HepG2 (cell line): Measurements from ENCODE around the gene ZBTB7B.

Source experiments
- FOXJ3 ChIP-seq: sonication (generic); formaldehyde crosslinking; IDR thresholded peaks from 2 replicates; pipeline ENCODE4 v1.4.0; 2020; ENCODE audit warnings: missing genetic modification reagents, mild to moderate bottlenecking, borderline replicate concordance
- IRX3 ChIP-seq: sonication (generic); formaldehyde crosslinking; IDR thresholded peaks from 2 replicates; pipeline ENCODE4 v1.8.1; 2023; ENCODE audit warnings: mild to moderate bottlenecking, low read depth, missing genetic modification reagents, borderline replicate concordance
- JUND ChIP-seq: sonication (generic); formaldehyde crosslinking; IDR thresholded peaks from 2 replicates; pipeline ENCODE4 v1.8.0; 2022; ENCODE audit warnings: mild to moderate bottlenecking, missing genetic modification reagents
- POLR2AphosphoS5 ChIP-seq: IDR thresholded peaks from 2 replicates; pipeline ENCODE4 v1.6.1; 2012; ENCODE audit warnings: low read depth, low read length
- RELA ChIP-seq: sonication (generic); formaldehyde crosslinking; IDR thresholded peaks from 2 replicates; pipeline ENCODE4 v1.4.0; 2020; ENCODE audit warnings: missing genetic modification reagents
- TF ChIP-seq, protein P1 (sequence below): sonication (generic); formaldehyde crosslinking; IDR thresholded peaks from 2 replicates; pipeline ENCODE4 v1.5.0; 2020; ENCODE audit warnings: mild to moderate bottlenecking, missing genetic modification reagents, moderate library complexity
- TF ChIP-seq, protein P2 (sequence below): sonication (generic); formaldehyde crosslinking; IDR thresholded peaks from 2 replicates; pipeline ENCODE4; 2020; ENCODE audit warnings: missing genetic modification reagents, mild to moderate bottlenecking, borderline replicate concordance
- TF ChIP-seq, protein P3 (sequence below): sonication (generic); formaldehyde crosslinking; IDR thresholded peaks from 2 replicates; pipeline ENCODE4 v1.4.0; 2020; ENCODE audit warnings: missing genetic modification reagents

DNA sequence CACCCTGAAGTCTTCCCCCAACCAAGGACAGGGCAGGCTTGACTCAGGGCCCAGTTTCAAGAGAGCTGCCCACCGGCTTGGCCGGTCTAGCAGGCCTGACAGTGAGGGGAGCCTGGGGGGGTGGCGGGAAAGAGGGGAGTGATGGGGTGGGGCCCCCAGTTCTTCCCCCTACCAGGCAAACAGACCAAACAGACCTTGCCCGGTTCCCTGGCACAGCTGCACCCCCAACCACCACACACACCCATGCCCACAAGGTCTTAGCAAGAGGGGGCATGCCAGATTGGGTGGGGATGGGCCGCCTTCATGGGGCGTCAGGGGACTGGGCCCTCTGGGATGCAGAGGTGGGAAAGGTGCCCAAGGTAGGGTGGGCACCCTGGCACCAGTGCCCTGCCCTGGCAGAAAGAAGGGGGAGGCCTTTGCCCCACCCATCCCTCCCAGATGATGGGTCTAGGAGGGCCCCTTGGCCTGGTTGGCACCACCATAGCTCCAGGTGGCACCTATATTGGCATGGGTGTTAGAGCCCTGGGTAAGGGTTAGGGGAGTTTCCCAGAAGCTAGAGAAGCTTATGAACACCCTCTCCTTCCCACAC, 8.9 kb downstream of the ZBTB7B start:
- TF ChIP-seq, protein P1, sequence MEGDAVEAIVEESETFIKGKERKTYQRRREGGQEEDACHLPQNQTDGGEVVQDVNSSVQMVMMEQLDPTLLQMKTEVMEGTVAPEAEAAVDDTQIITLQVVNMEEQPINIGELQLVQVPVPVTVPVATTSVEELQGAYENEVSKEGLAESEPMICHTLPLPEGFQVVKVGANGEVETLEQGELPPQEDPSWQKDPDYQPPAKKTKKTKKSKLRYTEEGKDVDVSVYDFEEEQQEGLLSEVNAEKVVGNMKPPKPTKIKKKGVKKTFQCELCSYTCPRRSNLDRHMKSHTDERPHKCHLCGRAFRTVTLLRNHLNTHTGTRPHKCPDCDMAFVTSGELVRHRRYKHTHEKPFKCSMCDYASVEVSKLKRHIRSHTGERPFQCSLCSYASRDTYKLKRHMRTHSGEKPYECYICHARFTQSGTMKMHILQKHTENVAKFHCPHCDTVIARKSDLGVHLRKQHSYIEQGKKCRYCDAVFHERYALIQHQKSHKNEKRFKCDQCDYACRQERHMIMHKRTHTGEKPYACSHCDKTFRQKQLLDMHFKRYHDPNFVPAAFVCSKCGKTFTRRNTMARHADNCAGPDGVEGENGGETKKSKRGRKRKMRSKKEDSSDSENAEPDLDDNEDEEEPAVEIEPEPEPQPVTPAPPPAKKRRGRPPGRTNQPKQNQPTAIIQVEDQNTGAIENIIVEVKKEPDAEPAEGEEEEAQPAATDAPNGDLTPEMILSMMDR = no peak
- TF ChIP-seq RELA (CRISPR knock-in tag) = no peak
- TF ChIP-seq FOXJ3 = no peak
- TF ChIP-seq, protein P2, sequence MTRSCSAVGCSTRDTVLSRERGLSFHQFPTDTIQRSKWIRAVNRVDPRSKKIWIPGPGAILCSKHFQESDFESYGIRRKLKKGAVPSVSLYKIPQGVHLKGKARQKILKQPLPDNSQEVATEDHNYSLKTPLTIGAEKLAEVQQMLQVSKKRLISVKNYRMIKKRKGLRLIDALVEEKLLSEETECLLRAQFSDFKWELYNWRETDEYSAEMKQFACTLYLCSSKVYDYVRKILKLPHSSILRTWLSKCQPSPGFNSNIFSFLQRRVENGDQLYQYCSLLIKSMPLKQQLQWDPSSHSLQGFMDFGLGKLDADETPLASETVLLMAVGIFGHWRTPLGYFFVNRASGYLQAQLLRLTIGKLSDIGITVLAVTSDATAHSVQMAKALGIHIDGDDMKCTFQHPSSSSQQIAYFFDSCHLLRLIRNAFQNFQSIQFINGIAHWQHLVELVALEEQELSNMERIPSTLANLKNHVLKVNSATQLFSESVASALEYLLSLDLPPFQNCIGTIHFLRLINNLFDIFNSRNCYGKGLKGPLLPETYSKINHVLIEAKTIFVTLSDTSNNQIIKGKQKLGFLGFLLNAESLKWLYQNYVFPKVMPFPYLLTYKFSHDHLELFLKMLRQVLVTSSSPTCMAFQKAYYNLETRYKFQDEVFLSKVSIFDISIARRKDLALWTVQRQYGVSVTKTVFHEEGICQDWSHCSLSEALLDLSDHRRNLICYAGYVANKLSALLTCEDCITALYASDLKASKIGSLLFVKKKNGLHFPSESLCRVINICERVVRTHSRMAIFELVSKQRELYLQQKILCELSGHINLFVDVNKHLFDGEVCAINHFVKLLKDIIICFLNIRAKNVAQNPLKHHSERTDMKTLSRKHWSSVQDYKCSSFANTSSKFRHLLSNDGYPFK = no peak
- TF ChIP-seq, protein P3, sequence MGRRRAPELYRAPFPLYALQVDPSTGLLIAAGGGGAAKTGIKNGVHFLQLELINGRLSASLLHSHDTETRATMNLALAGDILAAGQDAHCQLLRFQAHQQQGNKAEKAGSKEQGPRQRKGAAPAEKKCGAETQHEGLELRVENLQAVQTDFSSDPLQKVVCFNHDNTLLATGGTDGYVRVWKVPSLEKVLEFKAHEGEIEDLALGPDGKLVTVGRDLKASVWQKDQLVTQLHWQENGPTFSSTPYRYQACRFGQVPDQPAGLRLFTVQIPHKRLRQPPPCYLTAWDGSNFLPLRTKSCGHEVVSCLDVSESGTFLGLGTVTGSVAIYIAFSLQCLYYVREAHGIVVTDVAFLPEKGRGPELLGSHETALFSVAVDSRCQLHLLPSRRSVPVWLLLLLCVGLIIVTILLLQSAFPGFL (CRISPR knock-in tag) = no peak
- no peak for TF ChIP-seq POLR2AphosphoS5
- no peak for TF ChIP-seq JUND (CRISPR knock-in tag)
- no peak for TF ChIP-seq IRX3 (CRISPR knock-in tag)
